Hindlimb muscle (tissue), 1 donor: Measurements from ENCODE around the gene SLC2A1. TPM values are rescaled to one million over a fixed set of nuclear protein-coding genes. Genes with fewer than 3 reads are reported as not detected.

Source experiments
- DNase-seq: peaks from one replicate; pipeline ENCODE4 v3.0.0-alpha.2; 2013
- polyA plus RNA-seq: library from polyadenylated mRNA; unstranded; fragments of 120-200 nt; gene quantifications from one replicate; pipeline ENCODE4 v1.2.1, GENCODE V29; 2013; ENCODE audit not compliant: insufficient read length

Gene SLC2A1
- polyA plus RNA-seq: 18.8 TPM

DNA sequence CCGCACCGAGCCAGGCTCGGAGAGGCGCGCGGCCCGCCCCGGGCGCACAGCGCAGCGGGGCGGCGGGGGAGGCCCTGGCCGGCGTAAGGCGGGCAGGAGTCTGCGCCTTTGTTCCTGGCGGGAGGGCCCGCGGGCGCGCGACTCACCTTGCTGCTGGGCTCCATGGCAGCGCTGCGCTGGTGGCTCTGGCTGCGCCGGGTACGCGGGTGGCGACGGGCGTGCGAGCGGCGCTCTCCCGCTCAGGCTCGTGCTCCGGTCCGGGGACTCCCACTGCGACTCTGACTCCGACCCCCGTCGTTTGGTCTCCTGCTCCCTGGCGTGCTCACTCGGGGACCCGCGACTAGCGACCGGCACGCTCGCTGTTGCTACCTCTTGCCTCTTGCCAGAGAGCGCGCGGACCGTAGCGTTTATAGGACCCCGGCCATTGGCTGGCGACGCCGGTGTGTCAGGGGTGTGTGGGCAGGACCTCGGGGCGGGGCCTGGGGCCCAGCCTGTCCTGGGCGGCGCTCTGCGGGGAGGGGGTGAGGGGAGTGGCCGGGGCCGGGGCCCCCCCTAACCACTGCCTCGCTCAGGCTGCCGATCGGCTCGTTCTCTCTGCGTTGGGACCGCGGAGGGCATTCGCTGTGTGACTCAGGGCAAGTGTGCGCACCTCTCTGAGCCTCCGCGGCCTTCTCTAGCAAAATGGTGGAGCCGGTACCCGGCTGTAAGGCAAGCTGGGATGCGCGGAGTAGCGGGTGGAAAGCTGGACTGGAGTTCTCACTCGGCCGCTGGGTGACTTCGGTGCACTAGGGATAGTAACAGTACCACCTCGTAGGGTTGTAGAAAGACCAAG lies at the start of gene SLC2A1:
Gene SLC2A1, minus strand, starts transcription at position 381 of the 832 bp plus-strand sequence. Its CDS starts 217 bp downstream, at position 164.
- peak; percentile 78 for DNase-seq

DNA sequence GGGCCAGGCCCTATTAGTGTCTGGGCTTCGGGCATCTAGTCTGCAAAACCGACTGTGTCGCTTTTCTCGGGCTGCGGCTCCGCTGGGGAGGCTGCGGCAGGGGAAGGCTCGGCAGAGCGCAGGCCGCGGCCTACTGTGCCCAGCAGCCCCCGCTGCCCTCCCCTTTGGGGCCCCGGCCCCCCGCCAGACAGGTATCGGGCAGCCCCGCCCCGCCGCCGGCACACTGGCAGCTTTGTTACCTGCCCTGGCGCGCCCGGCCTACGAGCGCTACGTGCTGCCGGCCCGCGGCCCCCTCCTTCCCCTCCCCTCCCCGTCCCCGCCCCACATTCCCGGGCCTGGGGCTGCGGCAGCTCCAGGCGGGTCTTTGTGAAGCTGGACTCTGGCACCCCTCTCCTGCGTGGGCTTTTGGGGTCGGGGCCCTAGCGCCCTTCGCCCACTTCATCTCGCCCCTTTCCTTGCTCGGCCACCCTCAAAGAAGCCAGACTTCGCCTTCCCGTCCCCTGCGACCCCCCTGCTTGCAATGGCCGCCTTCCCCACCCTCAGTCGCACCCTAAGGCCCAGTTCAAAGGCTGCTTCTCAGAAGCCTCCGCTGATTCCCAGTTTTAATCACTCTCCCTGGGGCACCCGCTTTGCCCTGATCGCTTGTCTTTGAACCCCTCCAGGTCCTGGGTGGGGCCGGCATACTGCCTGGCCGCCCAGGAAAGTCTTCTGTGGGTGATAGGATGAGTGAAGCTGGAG lies 48.9 kb upstream of the SLC2A1 start:
- no peak for DNase-seq

DNA sequence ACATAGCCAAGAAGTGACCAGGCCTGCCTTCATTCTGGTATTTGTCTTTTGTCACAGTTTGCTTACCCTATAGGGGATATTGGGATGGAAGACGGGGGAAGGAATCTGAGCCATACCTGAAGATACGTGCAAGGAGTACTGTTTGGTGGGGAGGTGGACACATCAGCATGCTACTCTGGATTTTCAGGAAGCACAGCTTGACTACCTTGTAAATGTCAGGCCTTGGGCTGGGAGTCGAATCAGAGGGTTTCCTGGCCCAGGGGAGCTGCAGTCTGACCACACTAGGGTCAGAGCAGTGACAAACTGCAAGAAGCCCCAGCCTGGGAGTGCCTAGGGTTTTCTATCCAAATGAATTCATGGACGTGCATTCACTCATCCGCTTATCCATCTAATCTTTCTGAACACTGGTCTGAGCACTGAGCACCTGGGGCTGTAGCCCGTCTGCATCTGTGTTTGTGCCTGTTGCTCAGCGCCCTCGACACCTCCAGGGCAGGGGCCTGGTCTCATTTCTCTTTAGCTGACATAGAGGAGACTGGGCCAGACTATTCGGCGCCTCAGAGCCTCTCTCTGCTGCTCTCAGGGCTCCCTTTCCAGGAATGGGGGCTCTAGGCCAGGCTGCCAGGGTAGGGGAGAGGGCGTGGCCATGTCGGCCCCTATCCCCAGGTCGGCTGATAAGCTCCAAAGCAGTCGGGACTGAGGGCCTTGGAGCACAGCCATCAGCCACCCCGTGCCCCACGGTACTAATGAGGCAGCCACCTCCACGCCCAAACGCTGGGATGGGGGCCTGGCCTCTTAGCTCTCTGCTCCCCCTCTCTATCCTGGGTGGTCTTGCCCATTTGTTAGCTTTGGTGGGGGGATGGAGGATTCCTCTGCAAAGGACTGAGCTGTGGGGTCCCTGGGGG lies 47.0 kb upstream of the SLC2A1 start:
- DNase-seq: no peak

DNA sequence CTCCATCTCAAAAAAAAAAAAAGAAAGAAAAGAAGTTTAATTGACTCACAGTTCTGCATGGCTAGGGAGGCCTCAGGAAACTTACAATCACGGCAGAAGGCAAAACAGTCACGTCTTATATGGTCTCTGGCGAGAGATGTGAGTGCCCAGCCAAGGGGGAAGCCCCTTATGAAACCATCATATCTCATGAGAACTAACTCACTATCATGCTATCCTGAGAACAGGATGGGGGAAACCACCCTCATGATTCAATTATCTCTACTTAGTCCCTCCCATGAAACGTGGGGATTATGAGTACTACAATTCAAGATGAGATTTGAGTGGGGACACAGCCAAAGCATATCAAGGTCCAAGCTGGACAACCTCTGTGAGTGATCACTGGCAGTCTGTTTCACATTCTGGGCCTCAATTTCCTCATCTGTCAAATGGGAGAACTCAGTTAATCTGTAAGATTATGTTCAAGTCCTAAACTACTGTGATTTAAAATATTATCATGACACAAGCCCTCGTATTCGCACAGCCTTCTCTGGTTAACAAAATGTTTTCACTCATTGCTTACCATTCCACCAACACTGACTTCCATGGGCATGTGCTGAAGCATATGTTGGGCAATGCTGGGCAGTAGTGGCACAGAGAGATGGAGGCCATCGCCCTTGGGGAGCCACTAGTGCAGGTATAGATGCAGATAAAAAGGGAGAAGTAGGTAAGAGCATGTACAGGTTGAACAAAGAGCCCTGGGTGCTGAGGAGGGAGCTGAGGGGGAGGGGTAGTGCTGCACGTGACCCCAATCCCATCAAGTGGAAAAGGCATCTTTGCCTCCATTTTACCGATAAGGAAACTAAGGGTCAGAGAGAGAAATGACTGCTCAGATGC lies 46.2 kb upstream of the SLC2A1 start:
- no peak for DNase-seq

DNA sequence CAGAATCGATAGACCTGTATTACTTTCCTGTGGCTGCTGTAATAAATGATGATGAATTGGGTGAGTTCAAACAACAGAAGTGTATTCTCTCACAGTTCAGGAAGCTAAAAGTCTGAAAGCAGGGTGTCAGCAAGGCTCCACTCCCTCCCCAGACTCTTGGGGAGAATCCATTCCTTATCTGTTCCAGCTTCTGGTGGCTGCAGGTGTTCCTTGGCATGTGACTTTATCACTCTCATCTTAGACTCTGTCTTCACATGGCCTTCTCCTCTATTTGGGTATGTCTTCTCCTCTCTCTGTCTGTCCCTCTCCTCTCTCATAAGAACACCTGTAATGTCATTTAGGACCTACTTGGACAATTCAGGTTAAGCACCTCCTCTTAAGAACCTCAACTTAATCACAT lies 44.1 kb upstream of the SLC2A1 start:
- no peak for DNase-seq

DNA sequence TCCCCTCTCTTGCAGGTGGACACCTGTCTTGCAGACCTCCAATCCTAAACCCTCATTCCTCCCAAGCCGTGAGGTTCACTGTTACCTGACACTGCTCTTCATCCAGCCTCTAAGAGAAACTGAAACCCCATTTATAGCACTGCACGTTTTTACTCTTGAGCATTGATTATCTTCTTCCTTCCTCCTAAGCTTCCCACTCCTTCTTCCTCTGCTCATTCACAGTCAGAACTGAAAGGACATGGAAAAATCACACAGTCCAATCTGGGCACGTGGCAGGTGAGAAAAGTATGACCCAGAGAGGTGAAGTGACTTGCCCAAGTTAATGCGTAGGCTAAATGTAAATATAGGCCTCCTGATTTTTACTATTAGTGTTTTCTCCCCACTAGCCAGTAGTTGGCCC lies 43.4 kb upstream of the SLC2A1 start:
- no peak for DNase-seq

DNA sequence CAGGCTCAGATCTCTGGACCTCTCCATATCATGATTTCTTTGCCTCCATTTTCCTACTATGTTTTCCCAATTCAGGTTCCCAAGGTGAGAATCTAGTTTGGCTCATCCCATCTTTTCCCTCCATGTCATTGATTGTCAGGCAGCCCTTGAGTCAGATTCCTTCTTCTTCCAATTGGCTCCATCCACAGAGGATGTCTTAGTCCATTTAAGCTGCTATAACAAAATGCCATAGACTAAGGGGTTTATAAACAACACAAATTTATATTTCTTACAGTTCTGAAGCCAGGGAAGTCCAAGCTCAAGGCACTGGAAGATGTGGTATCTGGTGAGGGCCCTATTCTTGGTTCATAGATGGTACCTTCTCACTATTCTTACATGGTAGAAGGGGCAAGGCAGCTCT lies 42.8 kb upstream of the SLC2A1 start:
- no peak for DNase-seq

DNA sequence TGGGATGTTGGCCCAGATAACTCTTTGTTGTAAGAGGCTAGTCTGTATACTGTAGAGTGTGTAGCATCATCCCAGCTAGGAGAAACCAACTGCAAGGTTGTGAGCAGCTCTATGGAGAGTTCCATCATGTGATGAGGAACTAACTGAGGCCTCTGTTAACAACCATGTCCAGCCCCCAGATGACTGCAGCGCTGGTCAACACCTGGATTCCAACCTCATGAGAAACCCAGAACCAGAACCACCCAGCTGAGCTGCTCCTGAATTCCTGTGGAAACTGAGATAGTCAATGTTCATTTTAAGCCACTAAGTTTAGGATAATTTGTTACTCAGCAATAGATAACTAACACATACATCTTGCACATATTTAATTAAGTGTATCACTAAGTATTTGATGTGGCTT lies 41.6 kb upstream of the SLC2A1 start:
- no peak for DNase-seq

DNA sequence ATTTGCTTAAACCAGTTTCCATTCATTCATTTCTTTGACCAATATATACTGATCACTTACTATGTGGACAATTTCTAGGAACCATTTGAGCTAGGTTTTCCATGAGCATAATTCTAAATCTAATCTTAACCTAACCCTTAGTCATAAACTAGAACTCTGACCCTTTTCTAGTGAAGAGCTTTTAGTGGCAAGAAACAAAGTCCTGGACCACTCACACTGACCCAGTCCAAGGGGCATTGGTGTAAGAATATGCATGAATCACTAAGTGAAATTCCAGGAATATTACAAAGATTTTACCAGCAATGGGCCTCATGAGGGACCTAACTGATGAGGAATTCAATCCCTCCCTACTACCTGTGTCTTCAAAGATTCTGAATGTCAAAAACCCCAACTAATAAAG lies 40.6 kb upstream of the SLC2A1 start:
- no peak for DNase-seq

DNA sequence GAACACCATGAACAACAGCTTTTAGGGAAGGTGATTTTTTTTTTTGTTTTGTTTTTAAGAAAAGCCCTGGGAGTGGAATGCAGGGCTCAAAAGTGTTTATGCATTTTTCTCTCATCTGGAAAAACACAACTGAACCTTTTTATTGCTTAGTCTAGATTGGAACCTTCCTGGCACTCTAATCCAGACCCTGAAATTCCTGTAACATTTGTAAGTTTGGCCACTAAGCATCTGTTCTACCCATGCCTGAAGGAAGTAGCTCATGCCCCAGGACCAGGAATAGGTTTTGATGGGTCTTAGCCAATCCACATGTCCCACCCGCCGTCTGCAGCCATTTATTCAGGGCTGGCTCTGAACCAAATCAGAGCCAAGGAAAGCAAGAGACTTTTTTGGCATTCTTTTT lies 39.7 kb upstream of the SLC2A1 start:
- no peak for DNase-seq

DNA sequence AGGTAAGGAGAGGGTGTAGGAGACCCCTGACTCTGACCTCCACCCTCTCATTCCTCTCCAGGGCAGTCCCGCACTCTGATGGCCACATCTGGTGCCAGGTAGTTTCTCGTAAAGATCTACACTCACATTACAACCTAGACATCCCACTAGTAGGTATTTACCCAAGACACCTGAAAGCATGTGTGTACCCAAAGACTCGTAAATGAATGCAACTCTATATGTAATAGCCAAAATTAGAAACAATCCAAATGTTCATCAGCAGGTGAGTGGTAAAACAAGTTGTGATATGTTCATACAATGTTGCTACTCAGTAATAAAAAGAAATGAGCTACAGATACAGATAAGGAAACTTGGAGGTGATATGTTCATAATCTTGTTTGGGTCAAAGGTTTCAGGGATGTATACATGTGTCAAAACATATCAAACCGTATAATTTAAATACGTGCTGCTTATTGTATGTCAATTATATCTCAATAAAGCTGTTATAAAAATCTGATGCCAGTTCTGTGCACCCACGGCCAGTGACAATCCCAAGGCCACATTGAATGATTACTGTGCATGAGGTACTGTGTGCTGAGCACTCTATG lies 37.8 kb upstream of the SLC2A1 start:
- DNase-seq: no peak

DNA sequence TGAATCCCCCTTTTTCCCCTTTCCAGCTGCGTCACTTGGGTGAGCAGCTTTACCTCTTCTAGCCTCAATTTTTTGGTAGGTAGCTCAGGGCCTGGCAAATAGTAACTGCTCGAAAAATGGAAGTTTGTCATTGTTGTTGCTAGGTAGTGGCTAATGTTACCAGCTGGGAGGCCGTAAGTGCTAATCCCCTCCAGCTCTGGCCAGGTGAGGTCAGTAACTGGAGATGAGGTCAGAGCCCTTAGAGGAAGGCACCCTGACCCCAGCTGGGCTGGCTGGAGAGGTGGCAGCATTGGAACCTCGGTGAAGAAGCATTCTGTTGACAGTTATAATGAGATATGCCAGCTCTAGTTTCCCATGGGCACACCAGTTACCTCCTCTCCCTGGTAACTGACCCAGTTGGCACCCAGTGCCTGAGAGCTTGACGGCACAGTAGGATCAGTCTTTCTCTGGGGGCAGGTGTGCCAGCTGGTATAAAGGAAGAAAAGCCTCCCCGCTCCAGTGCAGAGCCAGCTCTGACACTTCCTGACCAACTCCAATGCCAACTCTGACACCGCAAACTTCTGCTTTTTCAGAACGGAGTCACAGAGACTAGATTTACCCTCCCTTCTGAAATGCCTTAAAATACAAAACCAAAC lies 35.0 kb upstream of the SLC2A1 start:
- DNase-seq: no peak

DNA sequence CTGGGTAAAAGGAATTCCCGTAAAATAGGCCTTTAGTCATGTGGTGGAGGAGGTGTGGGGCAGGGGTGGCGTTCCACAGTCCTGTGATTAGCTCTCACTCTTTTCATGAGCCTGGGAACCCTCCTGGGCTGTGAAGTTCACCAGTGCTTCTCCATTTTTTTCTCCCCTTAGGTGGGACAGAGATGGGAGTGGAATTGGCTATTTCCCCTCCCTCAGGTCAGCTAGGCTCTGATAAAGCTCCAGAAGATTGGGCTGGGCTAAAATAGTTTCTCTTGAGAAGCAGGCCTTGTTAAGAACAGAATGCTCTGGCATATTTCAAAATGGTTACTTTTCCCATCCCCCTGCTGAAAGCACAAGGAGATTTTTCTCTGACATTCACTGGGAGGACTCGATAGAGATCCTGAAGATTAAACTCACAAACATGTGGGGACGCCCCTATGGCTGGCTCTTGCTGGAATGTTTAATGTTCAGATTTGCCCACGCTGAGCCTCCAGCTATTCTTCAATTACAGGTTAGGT lies 33.4 kb upstream of the SLC2A1 start:
- DNase-seq: no peak

DNA sequence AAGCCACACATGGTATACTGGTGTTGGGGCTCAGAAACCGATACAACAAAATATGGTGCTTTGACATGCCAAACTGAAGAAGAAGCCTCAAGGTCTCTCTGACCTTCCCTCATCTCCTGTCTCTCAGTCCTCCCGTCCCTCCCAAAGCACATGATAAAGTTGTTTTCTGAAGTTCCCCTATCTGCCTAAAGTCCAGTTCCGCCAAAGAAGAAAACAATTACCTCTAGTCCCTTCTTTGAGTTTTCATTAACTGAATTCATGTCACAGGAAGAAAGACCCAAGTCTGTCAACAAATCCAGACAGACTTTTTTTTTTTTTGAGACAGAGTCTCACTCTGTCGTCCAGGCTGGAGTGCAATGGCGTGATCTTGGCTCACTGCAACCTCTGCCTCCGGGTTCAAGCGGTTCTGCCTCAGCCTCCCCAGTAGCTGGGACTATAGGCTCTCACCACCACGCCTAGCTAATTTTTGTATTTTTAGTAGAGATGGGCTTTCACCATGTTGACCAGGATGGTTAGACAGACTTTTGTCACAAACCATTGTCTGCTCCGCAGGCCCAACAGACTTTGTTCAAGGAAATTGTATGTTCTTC lies 32.2 kb upstream of the SLC2A1 start:
- DNase-seq: no peak

DNA sequence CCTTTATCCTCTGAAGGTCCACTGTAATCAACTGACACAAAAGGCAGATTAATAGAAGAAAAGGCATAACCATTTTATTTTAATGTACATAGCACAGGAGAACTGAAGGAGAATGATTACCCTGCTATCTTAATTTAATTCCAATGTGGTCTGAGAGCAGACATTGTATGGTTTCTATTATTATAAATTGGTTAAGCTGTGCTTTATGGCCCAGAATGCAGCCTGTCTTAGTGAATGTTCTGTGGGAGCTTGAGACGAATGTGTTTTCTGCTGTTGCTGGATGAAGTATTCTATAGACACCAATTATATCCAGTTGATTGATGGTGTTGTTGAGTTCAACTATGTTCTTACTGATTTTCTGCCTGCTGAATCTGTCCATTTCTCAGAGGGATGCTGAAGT lies 25.0 kb upstream of the SLC2A1 start:
- DNase-seq: no peak

DNA sequence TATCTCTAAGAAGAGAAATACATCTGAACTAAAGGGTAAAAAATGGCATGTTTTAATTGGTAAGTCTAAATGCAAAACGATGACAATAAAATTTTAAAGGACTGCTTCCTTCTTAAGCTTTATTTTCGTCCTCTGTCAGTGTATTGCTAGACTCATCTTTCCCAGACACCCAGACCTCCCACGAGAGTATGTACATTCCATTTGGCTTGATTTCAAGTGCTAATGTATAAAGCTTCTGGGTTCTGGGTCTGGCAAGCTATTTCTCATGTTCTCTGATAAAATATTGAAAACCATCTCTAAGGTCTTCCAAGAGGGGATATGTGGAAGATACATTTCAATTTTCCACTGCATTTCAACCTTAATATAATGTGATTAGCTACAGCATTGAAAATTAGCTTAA lies 24.6 kb upstream of the SLC2A1 start:
- no peak for DNase-seq

DNA sequence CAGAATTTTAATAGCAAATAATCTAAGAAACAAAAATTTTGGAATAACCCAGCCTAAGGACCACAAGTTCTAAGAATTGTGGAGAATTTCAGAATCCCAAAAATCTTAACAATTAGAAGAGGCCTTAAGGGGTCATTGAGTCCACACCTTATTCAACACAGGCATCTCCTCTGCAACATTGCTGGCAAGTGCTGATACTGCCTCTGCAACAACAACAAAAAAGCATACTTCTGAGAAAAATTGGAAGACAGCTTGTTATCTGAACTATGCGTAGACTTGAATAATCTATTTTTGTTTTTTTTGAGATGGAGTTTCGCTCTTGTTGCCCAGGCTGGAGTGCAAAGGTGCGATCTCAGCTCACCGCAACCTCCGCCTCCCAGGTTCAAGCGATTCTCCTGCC lies 24.0 kb upstream of the SLC2A1 start:
- no peak for DNase-seq

DNA sequence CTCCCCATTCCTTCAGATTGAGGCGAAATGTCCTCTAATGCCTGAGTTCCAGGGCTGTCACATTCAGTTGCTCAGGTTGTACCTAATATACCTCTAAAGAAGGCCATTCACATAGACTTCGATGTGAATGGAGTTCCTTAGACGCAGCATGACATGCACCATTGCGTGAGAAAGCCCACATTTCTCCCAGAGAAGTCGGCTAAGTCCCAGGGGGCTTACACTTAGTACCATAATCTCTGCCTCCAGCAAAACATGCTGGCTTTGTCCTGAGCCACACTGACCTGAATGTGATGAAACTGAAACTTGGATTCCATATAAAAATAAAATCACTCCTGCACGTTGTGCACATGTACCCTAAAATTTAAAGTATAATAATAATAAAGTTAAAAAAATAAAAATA lies 23.2 kb upstream of the SLC2A1 start:
- no peak for DNase-seq

DNA sequence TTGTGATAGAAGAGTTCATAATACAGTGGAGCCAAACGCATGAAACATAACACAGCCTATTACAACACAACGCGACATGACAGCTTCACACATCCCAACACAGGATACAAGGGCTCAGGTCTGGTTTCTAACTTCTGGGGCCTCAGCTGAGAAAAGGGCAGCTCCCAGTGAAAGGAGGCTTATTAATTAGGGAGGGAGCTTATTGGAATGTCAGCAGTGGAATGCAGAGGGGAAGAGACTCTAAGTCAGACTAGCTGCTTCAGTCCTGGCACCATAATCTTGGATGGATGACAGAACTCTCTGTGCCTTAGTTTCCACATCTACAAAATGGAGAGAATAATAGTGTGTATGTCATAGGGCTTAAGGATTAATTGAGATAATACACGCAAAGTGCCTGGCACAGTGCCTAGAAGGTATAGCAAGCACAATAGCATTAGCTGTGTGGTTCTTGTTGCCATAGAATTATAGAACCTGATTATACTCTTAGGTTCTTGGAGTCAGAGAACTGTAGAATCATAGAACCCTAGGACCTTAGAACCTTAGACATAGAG lies 22.7 kb upstream of the SLC2A1 start:
- DNase-seq: no peak
